ENCODE data around the gene ZBTB12. TPM values are rescaled to one million over a fixed set of nuclear protein-coding genes. Genes with fewer than 3 reads are reported as not detected.

ZBTB12 gene
- total and polyA plus RNA-seq, 5 donors from 2014 or later = 0.20 TPM; not detected in 4

DNA sequence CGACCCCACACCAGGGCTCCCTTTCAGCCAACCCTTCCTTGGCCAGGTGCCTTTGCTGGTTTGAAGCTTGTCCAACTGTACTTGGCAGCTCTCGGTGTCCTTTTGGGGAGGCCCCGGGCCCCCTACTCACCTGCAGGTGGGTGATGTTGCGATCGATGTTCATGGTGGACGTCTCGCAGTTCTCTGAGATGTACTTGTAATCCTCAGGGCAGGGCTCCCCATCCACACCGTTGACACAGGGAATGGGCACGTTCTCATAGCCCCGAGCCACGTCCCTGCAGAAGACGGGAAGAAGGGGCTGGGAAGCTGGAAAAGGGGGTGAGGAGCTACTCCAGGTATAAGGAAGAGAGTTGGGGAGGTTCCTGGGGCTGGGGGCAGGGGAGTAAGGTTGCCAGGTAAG lies 18.2 kb downstream of the ZBTB12 start:
- no peaks in the 10 kb centered on the region for H3K27me3 Mint-ChIP-seq
- H3K9me3 Mint-ChIP-seq = no peaks in the 10 kb centered on the region
- Histone ChIP-seq H3K4me3 (ENCODE audit: low read depth, low read length) (no peak overlapping the region), H3K27ac (ENCODE audit: insufficient read depth, low read length, poor library complexity, severe bottlenecking) (no peak overlapping the region), H3K36me3 (ENCODE audit: control insufficient read depth, insufficient read depth, low read length) (peaks cover 64% of the 10 kb centered on the region), H3K4me1 (ENCODE audit: control insufficient read depth, insufficient read depth, low read length, poor library complexity, severe bottlenecking) (no peaks in the 10 kb centered on the region), H3K9me3 (ENCODE audit: control insufficient read depth in 2 of 2, low read length in 2 of 2) (no peaks in the 10 kb centered on the region), H3K27me3 (ENCODE audit: control insufficient read depth, insufficient read depth, low read length) (no peaks in the 10 kb centered on the region)
- peaks cover 0 to 3% (median under 1%) of the 10 kb centered on the region in 4 donors for H3K4me1 Mint-ChIP-seq
- DNase-seq = no peak
- H3K4me3 Mint-ChIP-seq = no peak overlapping the region
- H3K27ac Mint-ChIP-seq = no peak overlapping the region
- peaks cover 41% of the 10 kb centered on the region for H3K36me3 Mint-ChIP-seq
- ATAC-seq (ENCODE audit: low read depth in 2 of 2) = no peak

DNA sequence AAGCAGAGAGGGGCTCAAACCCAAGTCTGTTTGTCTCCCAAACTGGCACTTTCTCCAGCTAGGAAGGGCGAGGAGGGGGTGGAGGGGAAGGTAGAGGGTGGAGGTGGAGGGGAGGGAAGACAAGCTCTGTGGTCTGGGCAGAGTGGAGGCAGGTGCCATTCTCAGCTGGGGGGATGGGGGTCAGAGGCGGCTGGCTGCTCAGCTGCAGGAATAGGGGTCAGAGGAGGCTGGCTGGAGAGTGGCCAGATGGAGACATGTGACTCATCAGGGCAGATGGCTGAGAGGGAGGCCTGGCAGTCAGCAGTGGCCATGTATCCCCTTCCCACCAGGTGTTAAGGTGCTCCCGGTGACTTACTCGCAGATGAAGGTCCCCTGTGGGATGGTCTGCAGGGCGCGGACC lies 19.5 kb downstream of the ZBTB12 start:
- H3K27me3 ChIP-seq (ENCODE audit: control insufficient read depth, insufficient read depth, low read length) = no peaks in the 10 kb centered on the region
- no peak overlapping the region for H3K27ac Mint-ChIP-seq
- no peaks in the 10 kb centered on the region for H3K4me1 ChIP-seq (ENCODE audit: control insufficient read depth, insufficient read depth, low read length, poor library complexity, severe bottlenecking)
- H3K4me3 ChIP-seq (ENCODE audit: low read depth, low read length) = no peak overlapping the region
- H3K27me3 Mint-ChIP-seq = no peaks in the 10 kb centered on the region
- no peak overlapping the region for H3K27ac ChIP-seq (ENCODE audit: insufficient read depth, low read length, poor library complexity, severe bottlenecking)
- H3K36me3 Mint-ChIP-seq = peaks cover 39% of the 10 kb centered on the region
- peaks cover 0 to 3% (median under 1%) of the 10 kb centered on the region in 4 donors for H3K4me1 Mint-ChIP-seq
- H3K4me3 Mint-ChIP-seq = no peak overlapping the region
- no peaks in the 10 kb centered on the region for H3K9me3 Mint-ChIP-seq
- peaks cover 57% of the 10 kb centered on the region for H3K36me3 ChIP-seq (ENCODE audit: control insufficient read depth, insufficient read depth, low read length)
- DNase-seq = no peak
- H3K9me3 ChIP-seq (ENCODE audit: control insufficient read depth in 2 of 2, low read length in 2 of 2) = no peaks in the 10 kb centered on the region
- ATAC-seq (ENCODE audit: low read depth in 2 of 2) = no peak

DNA sequence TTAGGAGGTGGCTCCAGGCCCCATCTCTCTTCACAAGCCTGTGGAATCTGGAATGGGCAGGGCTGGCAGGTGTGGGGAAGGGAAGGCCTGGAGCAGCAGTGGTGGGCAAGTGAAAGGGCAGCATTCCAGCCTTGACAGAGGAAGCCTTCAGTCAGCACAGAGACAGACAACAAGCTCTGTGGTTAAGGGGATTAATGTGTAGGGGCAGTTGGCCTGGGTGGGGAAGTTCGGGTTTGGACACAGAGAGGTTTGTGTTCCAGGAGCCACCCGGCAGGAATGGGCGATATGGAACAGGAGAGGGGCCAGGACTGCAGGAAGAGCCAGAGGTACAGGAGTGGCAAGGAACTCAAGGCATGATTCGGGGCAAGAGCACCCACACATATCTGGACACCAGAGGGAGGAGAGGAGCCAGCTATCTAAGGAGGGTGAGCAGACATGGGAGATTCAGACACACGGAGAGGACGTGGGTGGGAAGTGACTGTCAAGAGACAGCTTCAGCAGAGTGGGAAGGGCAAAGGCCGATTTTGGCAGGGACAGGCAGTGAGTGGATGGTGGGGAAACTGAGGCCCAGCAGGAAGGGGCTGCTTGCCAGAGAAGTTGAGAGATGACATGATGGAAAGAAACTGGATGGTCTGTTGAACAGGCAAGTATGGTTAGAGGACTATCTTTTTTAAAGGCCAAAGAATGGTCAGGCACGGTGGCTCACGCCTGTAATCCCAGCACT lies 20.6 kb downstream of the ZBTB12 start:
- no peaks in the 10 kb centered on the region for H3K9me3 ChIP-seq (ENCODE audit: control insufficient read depth in 2 of 2, low read length in 2 of 2)
- H3K4me3 Mint-ChIP-seq = no peak overlapping the region
- H3K27me3 Mint-ChIP-seq = no peaks in the 10 kb centered on the region
- H3K36me3 ChIP-seq (ENCODE audit: control insufficient read depth, insufficient read depth, low read length) = peaks cover 48% of the 10 kb centered on the region
- no peaks in the 10 kb centered on the region for H3K9me3 Mint-ChIP-seq
- H3K27me3 ChIP-seq (ENCODE audit: control insufficient read depth, insufficient read depth, low read length) = no peaks in the 10 kb centered on the region
- H3K4me1 ChIP-seq (ENCODE audit: control insufficient read depth, insufficient read depth, low read length, poor library complexity, severe bottlenecking) = no peaks in the 10 kb centered on the region
- DNase-seq (no peak), ATAC-seq (ENCODE audit: low read depth in 2 of 2) (no peak)
- no peak overlapping the region for H3K27ac Mint-ChIP-seq
- no peak overlapping the region for H3K27ac ChIP-seq (ENCODE audit: insufficient read depth, low read length, poor library complexity, severe bottlenecking)
- peaks cover 0 to 3% (median under 1%) of the 10 kb centered on the region in 4 donors for H3K4me1 Mint-ChIP-seq
- no peak overlapping the region for H3K4me3 ChIP-seq (ENCODE audit: low read depth, low read length)
- peaks cover 30% of the 10 kb centered on the region for H3K36me3 Mint-ChIP-seq

DNA sequence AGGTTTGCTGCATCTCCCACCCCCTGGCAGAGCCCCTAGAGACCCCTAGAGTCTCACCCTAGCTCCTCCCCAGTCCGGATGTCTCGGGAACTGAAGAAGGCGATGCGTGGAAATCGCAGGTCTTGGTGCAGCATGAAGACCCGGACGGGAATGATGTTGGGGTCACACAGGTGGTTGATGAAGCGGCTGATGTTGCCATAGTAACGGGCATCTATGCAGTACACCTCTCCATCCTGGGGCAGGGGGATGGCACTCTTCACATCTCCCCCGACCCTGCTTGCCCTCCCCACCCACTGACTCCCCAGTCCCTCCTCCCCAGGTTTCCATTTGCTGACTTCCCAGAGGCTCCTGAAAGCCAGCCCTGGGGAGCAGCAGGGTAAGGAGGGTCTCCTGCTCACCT lies 21.3 kb downstream of the ZBTB12 start:
- Mint-ChIP-seq H3K4me3 (no peak overlapping the region), H3K9me3 (no peaks in the 10 kb centered on the region), H3K4me1 (peaks cover 0 to 5% (median 0%) of the 10 kb centered on the region in 4 donors), H3K27me3 (no peaks in the 10 kb centered on the region), H3K36me3 (peaks cover 25% of the 10 kb centered on the region), H3K27ac (no peak overlapping the region)
- H3K4me1 ChIP-seq (ENCODE audit: control insufficient read depth, insufficient read depth, low read length, poor library complexity, severe bottlenecking) = no peaks in the 10 kb centered on the region
- DNase-seq (no peak), ATAC-seq (ENCODE audit: low read depth in 2 of 2) (no peak)
- no peak overlapping the region for H3K4me3 ChIP-seq (ENCODE audit: low read depth, low read length)
- H3K9me3 ChIP-seq (ENCODE audit: control insufficient read depth in 2 of 2, low read length in 2 of 2) = no peaks in the 10 kb centered on the region
- no peak overlapping the region for H3K27ac ChIP-seq (ENCODE audit: insufficient read depth, low read length, poor library complexity, severe bottlenecking)
- no peaks in the 10 kb centered on the region for H3K27me3 ChIP-seq (ENCODE audit: control insufficient read depth, insufficient read depth, low read length)
- H3K36me3 ChIP-seq (ENCODE audit: control insufficient read depth, insufficient read depth, low read length) = peaks cover 48% of the 10 kb centered on the region

DNA sequence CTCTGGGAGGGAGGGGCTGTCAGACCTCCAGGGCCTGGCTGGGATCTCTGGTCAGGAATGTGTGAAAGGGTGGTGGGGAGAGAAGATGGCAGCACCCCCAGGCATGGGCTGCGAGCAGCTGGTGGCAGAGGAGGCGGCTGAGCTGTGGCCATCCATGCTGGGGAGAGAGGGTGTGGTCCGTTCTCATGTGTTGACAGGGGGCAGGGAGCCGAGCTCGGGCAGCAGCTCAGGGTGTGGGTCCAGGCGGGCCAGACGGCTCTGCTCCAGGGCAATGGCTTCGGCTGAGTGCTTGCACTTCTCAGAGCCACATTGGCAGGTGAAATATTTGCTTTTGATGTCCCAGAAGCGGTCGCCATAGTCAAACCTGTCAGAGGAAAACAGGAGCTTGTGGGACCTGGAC lies 22.0 kb downstream of the ZBTB12 start:
- Mint-ChIP-seq H3K27ac (peak overlapping the region in 1 of 3 donors; percentile 59), H3K36me3 (peaks cover 21% of the 10 kb centered on the region), H3K27me3 (no peaks in the 10 kb centered on the region), H3K9me3 (no peaks in the 10 kb centered on the region), H3K4me1 (peaks cover 0 to 5% (median 0%) of the 10 kb centered on the region in 4 donors), H3K4me3 (no peak overlapping the region)
- no peaks in the 10 kb centered on the region for H3K4me1 ChIP-seq (ENCODE audit: control insufficient read depth, insufficient read depth, low read length, poor library complexity, severe bottlenecking)
- no peaks in the 10 kb centered on the region for H3K9me3 ChIP-seq (ENCODE audit: control insufficient read depth in 2 of 2, low read length in 2 of 2)
- no peak for DNase-seq
- peaks cover 48% of the 10 kb centered on the region for H3K36me3 ChIP-seq (ENCODE audit: control insufficient read depth, insufficient read depth, low read length)
- no peak for ATAC-seq (ENCODE audit: low read depth in 2 of 2)
- H3K27ac ChIP-seq (ENCODE audit: insufficient read depth, low read length, poor library complexity, severe bottlenecking) = no peak overlapping the region
- no peaks in the 10 kb centered on the region for H3K27me3 ChIP-seq (ENCODE audit: control insufficient read depth, insufficient read depth, low read length)
- no peak overlapping the region for H3K4me3 ChIP-seq (ENCODE audit: low read depth, low read length)

DNA sequence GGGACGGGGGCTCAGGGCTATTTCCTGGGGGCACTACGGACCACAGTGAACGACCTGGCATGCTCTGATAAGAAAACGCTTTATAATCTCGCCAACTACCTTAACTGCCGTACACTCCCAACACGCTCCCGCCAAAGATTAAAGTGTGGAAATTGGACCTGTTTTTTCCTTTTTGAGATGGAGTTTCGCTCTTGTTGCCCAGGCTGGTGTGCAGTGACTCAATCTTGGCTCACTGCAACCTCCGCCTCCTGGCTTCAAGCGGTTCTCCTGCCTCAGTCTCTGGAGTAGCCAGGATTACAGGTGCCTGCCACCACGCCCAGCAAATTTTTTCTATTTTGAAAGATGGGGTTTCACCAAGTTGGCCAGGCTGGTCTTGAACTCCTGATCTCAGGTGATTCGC lies 22.7 kb downstream of the ZBTB12 start:
- no peak overlapping the region for H3K27ac Mint-ChIP-seq
- ATAC-seq (ENCODE audit: low read depth in 2 of 2) (no peak), DNase-seq (no peak)
- Histone ChIP-seq H3K4me3 (ENCODE audit: low read depth, low read length) (no peak overlapping the region), H3K9me3 (ENCODE audit: control insufficient read depth in 2 of 2, low read length in 2 of 2) (no peaks in the 10 kb centered on the region), H3K27ac (ENCODE audit: insufficient read depth, low read length, poor library complexity, severe bottlenecking) (no peak overlapping the region), H3K4me1 (ENCODE audit: control insufficient read depth, insufficient read depth, low read length, poor library complexity, severe bottlenecking) (no peaks in the 10 kb centered on the region), H3K36me3 (ENCODE audit: control insufficient read depth, insufficient read depth, low read length) (peaks cover 43% of the 10 kb centered on the region), H3K27me3 (ENCODE audit: control insufficient read depth, insufficient read depth, low read length) (no peaks in the 10 kb centered on the region)
- no peaks in the 10 kb centered on the region for H3K27me3 Mint-ChIP-seq
- peaks cover 21% of the 10 kb centered on the region for H3K36me3 Mint-ChIP-seq
- H3K4me3 Mint-ChIP-seq = no peak overlapping the region
- no peaks in the 10 kb centered on the region for H3K9me3 Mint-ChIP-seq
- H3K4me1 Mint-ChIP-seq = peaks cover 0 to 5% (median 0%) of the 10 kb centered on the region in 4 donors

DNA sequence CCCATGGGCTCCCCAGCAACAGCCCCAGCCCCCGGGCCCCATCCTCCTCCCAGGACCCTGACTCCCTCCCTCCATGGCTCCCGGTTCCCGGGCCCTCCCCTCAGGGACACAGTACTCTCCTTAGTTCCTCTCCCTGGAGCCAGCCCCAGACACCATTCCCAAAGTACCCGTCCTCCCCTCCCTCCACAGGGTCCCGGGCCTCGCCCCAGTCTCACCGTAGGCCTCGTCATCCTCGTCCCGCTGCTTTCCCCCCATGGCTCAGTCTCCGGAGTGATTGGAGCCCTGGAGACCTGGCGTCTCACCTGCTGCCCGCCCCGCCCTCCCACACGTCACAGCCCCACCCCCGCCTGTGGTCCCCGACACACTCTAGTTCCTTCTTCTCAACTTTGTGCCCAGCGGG lies 23.2 kb downstream of the ZBTB12 start, which contains the start of gene SLC44A4:
TSS of gene SLC44A4 (minus strand) at position 272 of the 400 bp plus-strand sequence. CDS start at position 255, 17 bp downstream.
- DNase-seq = no peak
- no peak for ATAC-seq (ENCODE audit: low read depth in 2 of 2)
- Histone ChIP-seq H3K27ac (ENCODE audit: insufficient read depth, low read length, poor library complexity, severe bottlenecking) (no peak within 1 kb of the TSS), H3K36me3 (ENCODE audit: control insufficient read depth, insufficient read depth, low read length) (peaks cover 39% of the 10 kb centered on the region), H3K27me3 (ENCODE audit: control insufficient read depth, insufficient read depth, low read length) (no peaks in the 10 kb centered on the region), H3K4me3 (ENCODE audit: low read depth, low read length) (no peak within 1 kb of the TSS), H3K9me3 (ENCODE audit: control insufficient read depth in 2 of 2, low read length in 2 of 2) (no peaks in the 10 kb centered on the region), H3K4me1 (ENCODE audit: control insufficient read depth, insufficient read depth, low read length, poor library complexity, severe bottlenecking) (no peaks in the 10 kb centered on the region)
- no peak within 1 kb of the TSS for H3K4me3 Mint-ChIP-seq
- peaks cover 21% of the 10 kb centered on the region for H3K36me3 Mint-ChIP-seq
- no peaks in the 10 kb centered on the region for H3K9me3 Mint-ChIP-seq
- H3K27me3 Mint-ChIP-seq = no peaks in the 10 kb centered on the region
- peaks cover 0 to 5% (median 0%) of the 10 kb centered on the region in 4 donors for H3K4me1 Mint-ChIP-seq
- H3K27ac Mint-ChIP-seq = peak within 1 kb of the TSS in 1 of 3 donors; percentile 59

DNA sequence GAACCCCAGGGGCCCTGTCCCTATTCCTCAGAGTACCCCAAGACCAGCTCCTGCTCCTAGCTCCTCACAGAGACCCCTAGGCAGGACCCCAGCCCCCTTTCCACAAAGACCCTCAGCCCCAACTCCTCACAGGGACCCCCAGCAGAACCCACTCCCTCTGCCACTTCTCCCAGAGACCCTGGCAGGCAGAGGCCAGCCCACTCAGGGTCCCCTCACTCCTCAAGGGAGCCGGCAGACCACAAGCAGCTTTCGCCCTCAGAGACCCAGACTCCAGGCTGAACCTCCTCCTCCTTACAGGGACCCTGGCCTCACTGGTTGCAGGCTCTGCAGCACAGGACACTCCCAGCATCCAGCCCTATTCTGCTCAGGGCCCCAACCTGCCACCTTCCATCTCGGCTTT lies 23.7 kb downstream of the ZBTB12 start:
- Mint-ChIP-seq H3K9me3 (no peaks in the 10 kb centered on the region), H3K27ac (peak overlapping the region in 1 of 3 donors; percentile 11), H3K27me3 (no peaks in the 10 kb centered on the region), H3K4me1 (peaks cover 0 to 5% (median 0%) of the 10 kb centered on the region in 4 donors), H3K36me3 (peaks cover 21% of the 10 kb centered on the region), H3K4me3 (no peak overlapping the region)
- ATAC-seq (ENCODE audit: low read depth in 2 of 2) = no peak
- Histone ChIP-seq H3K27me3 (ENCODE audit: control insufficient read depth, insufficient read depth, low read length) (no peaks in the 10 kb centered on the region), H3K9me3 (ENCODE audit: control insufficient read depth in 2 of 2, low read length in 2 of 2) (no peaks in the 10 kb centered on the region), H3K4me1 (ENCODE audit: control insufficient read depth, insufficient read depth, low read length, poor library complexity, severe bottlenecking) (no peaks in the 10 kb centered on the region), H3K36me3 (ENCODE audit: control insufficient read depth, insufficient read depth, low read length) (peaks cover 34% of the 10 kb centered on the region), H3K27ac (ENCODE audit: insufficient read depth, low read length, poor library complexity, severe bottlenecking) (no peak overlapping the region), H3K4me3 (ENCODE audit: low read depth, low read length) (no peak overlapping the region)
- no peak for DNase-seq

All from CD4-positive, CD25-positive, alpha-beta regulatory T cell (primary cell).